GM12878 (cell line): Measurements from ENCODE around the gene MTR. TPM values are rescaled to one million over a fixed set of nuclear protein-coding genes. Genes with fewer than 3 reads are reported as not detected.

Experiments
- ATAC-seq: fragments of 200-7000 bp; cut with Tn5 transposase; 3 replicates; pipeline ENCODE4 v1.9.1; 2020; ENCODE audit warnings: mild to moderate bottlenecking, moderate library complexity
- BruUV-seq: library from RNA; stranded (reverse); fragments of 400-500 nt; replicated peaks from 2 replicates; lab custom pipeline; 2021; lab: Mats Ljungman, UMichigan
- CTCF ChIA-PET: fragments of 300-600 bp; sonication (Branson Sonifier 250); formaldehyde crosslinking; extraction: SDS; loops from one replicate; lab custom pipeline; 2021; ENCODE audit warnings: inconsistent platforms; lab: Yijun Ruan, JAX
- POLR2A ChIA-PET: fragments of 350-600 bp; formaldehyde crosslinking; extraction: SDS; loops from one replicate; lab custom pipeline; 2021; ENCODE audit warnings: inconsistent platforms; lab: Charles Lee
- RAD21 ChIA-PET: fragments of 300-600 bp; sonication (Branson Sonifier 250); formaldehyde crosslinking; loops from one replicate; lab custom pipeline; 2023; ENCODE audit warnings: antibody characterized with exemption; ENCODE audit not compliant: unreplicated experiment; lab: Charles Lee
- SMC1A ChIA-PET: fragments of 300-600 bp; sonication (Branson Sonifier 250); formaldehyde crosslinking; loops from one replicate; lab custom pipeline; 2023; ENCODE audit not compliant: unreplicated experiment, uncharacterized antibody; lab: Charles Lee
- DNase-seq: peaks from one replicate; pipeline ENCODE4 v3.0.0-alpha.2; 2011; ENCODE audit warnings: low read depth, low spot score
- FAIRE-seq: peaks from 3 replicates; lab custom pipeline; 2011; peaks lifted over from hg19 to GRCh38; lab: Jason Lieb, UNC
- H2AFZ ChIP-seq: 2 replicates; pipeline ENCODE4 v1.6.0; 2011; ENCODE audit warnings: low read depth, low read length, control low read depth; ENCODE audit not compliant: control insufficient read depth
- H3K27ac ChIP-seq: 2 replicates; pipeline ENCODE4 v1.5.1; 2011; ENCODE audit warnings: control low read depth; ENCODE audit not compliant: control insufficient read depth, insufficient read depth
- H3K27me3 ChIP-seq, 2 experiments: replicated peaks in 1 of 2; 2 replicates each; pipeline versions ENCODE4 v1.6.0 to v1.6.1; 2011; ENCODE audit warnings: low read length in 1 of 2; ENCODE audit not compliant: control insufficient read depth in 2 of 2, insufficient read depth in 2 of 2
- H3K36me3 ChIP-seq, 2 experiments: 2 replicates each; pipeline ENCODE4 v1.5.1; 2011; ENCODE audit warnings: low read length in 1 of 2; ENCODE audit not compliant: control insufficient read depth in 2 of 2, insufficient read depth in 2 of 2
- H3K4me1 ChIP-seq: 2 replicates; pipeline ENCODE4 v1.6.1; 2011; ENCODE audit warnings: mild to moderate bottlenecking, low read length, moderate library complexity, mixed read lengths; ENCODE audit not compliant: control insufficient read depth, insufficient read depth
- H3K4me2 ChIP-seq: 2 replicates; pipeline ENCODE4 v1.6.0; 2011; ENCODE audit warnings: control low read depth; ENCODE audit not compliant: control insufficient read depth, insufficient read depth
- H3K4me3 ChIP-seq: fragments of 200-600 bp; sonication (generic); 2 replicates; pipeline ENCODE4 v1.5.1; 2016
- H3K79me2 ChIP-seq: 2 replicates; pipeline ENCODE4 v1.6.0; 2011; ENCODE audit warnings: low read length; ENCODE audit not compliant: control insufficient read depth, insufficient read depth
- H3K9ac ChIP-seq: 2 replicates; pipeline ENCODE4 v1.8.0; 2011; ENCODE audit warnings: low read length, control low read depth, mixed read lengths; ENCODE audit not compliant: control insufficient read depth, insufficient read depth
- H3K9me3 ChIP-seq: replicated peaks from 3 replicates; pipeline ENCODE4 v1.5.1; 2011; ENCODE audit warnings: mild to moderate bottlenecking, low read length; ENCODE audit not compliant: control insufficient read depth, insufficient read depth
- H4K20me1 ChIP-seq: 2 replicates; pipeline ENCODE4 v1.6.0; 2011; ENCODE audit not compliant: control insufficient read depth, insufficient read depth
- LARP7 ChIP-seq: fragments of 450-650 bp; IDR thresholded peaks from 2 replicates; pipeline ENCODE4 v1.6.1; 2017; ENCODE audit warnings: mild to moderate bottlenecking
- MTA2 ChIP-seq: fragments of 450-650 bp; IDR thresholded peaks from 2 replicates; pipeline ENCODE4 v1.6.1; 2016; ENCODE audit warnings: low read depth, mild to moderate bottlenecking, moderate library complexity
- SMARCA5 ChIP-seq: fragments of 450-650 bp; IDR thresholded peaks from 2 replicates; pipeline ENCODE4 v1.6.1; 2017; ENCODE audit warnings: mild to moderate bottlenecking
- SMC3 ChIP-seq: IDR thresholded peaks from 2 replicates; pipeline ENCODE4 v1.6.1; 2011; ENCODE audit warnings: low read length, improper control_type of control experiment, borderline replicate concordance
- STAT1 ChIP-seq: fragments of 450-650 bp; conservative IDR thresholded peaks from 2 replicates; pipeline ENCODE4 v1.6.1; 2014; ENCODE audit warnings: antibody characterized with exemption, mild to moderate bottlenecking
- TBL1XR1 ChIP-seq: IDR thresholded peaks from 2 replicates; pipeline ENCODE4 v1.6.1; 2012; ENCODE audit warnings: low read depth, low read length, improper control_type of control experiment
- WGBS: methylation state at CpG from one replicate; pipeline ENCODE4 v1.1.6; 2016; ENCODE audit warnings: low lambda C conversion rate; ENCODE audit not compliant: insufficient replicate concordance, insufficient coverage; ENCODE audit errors: missing lambda C conversion rate; 5-methylcytosine and 5-hydroxymethylcytosine counted together
- in situ Hi-C: fragments of 300-500 bp; cut with MboI; formaldehyde crosslinking; loops from 9 replicates; pipeline ENCODE4 v1.14.3; 2018; ENCODE audit warnings: mixed read lengths
- intact Hi-C: fragments of 100-400 bp; cut with micrococcal nuclease; formaldehyde crosslinking; loops from one replicate; pipeline ENCODE4 v1.14.2; 2022; ENCODE audit not compliant: unreplicated experiment
- polyA plus RNA-seq, 11 experiments: library from polyadenylated mRNA; depleted of rRNA in 4 of 11; unstranded in 6 of 11; stranded (reverse) in 5 of 11; fragments of >200 nt; fragmentation: Nextera tagmentation in 4 of 11; fragmentation: Illumina TruSeq in 1 of 11; extraction: Ambion mirVana in 4 of 11; extraction: Trizol in 1 of 11; gene quantifications; 1 replicate in 1 of 11; 2 replicates in 10 of 11; pipeline versions ENCODE4 v1.2.1 to v1.2.3, GENCODE V29; 2011 to 2016; ENCODE audit warnings: inconsistent platforms in 2 of 11, missing spikeins in 2 of 11, low read depth in 1 of 11
- total RNA-seq, 4 experiments: library from RNA; depleted of rRNA in 3 of 4; stranded (reverse); fragments of >200 nt in 3 of 4; fragmentation: Illumina TruSeq in 1 of 4; extraction: Trizol in 1 of 4; gene quantifications; 2 replicates each; pipeline versions ENCODE4 v1.2.1 to v1.2.3, GENCODE V29; 2013 to 2021
- TF ChIP-seq, protein P1 (sequence below): fragments of 450-650 bp; IDR thresholded peaks from 2 replicates; pipeline ENCODE4 v1.6.1; 2017; ENCODE audit warnings: mild to moderate bottlenecking
- TF ChIP-seq, protein P2 (sequence below): IDR thresholded peaks from 2 replicates; pipeline ENCODE4 v1.6.1; 2011; ENCODE audit warnings: borderline replicate concordance, low read depth, mild to moderate bottlenecking, moderate library complexity, low read length; ENCODE audit not compliant: insufficient read depth, poor library complexity, severe bottlenecking

Gene MTR
- total and polyA plus RNA-seq, 10 of the 15 experiments (the other 5 are each of a cell fraction or from before 2014, with no cell fraction given), result 2.4 to 38.7 (median 16.5) TPM

DNA sequence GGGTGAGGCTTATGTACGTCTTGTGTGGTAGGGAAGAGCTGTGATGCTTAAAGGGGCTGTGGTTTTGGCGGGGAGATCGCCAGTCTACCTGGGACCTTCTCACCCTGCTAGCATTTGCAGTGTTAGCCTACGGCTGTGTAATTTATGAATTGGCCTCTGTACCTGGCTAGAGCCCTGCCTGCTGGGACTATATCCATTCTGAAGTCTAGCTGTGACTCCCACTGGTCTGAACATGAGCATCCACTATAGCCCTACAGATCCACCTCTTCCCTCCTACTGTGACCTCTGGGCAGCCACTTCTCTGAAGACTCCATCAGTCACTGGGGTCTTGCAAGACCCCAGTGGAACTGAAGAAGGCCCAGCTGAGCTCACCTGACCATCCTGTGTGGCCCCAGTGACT lies 135.4 kb downstream of the MTR start:
- Histone ChIP-seq H3K27me3 (no peaks in the 10 kb centered on the region), H3K4me3 (no peak overlapping the region), H3K9ac (no peak overlapping the region), H4K20me1 (no peaks in the 10 kb centered on the region), H3K4me1 (no peaks in the 10 kb centered on the region), H3K4me2 (no peak overlapping the region), H3K79me2 (no peaks in the 10 kb centered on the region), H3K36me3 (no peaks in the 10 kb centered on the region), H3K9me3 (no peaks in the 10 kb centered on the region), H3K27ac (no peak overlapping the region), H2AFZ (no peak overlapping the region)
- TF ChIP-seq TBL1XR1, result no peak
- TF ChIP-seq, protein P1, sequence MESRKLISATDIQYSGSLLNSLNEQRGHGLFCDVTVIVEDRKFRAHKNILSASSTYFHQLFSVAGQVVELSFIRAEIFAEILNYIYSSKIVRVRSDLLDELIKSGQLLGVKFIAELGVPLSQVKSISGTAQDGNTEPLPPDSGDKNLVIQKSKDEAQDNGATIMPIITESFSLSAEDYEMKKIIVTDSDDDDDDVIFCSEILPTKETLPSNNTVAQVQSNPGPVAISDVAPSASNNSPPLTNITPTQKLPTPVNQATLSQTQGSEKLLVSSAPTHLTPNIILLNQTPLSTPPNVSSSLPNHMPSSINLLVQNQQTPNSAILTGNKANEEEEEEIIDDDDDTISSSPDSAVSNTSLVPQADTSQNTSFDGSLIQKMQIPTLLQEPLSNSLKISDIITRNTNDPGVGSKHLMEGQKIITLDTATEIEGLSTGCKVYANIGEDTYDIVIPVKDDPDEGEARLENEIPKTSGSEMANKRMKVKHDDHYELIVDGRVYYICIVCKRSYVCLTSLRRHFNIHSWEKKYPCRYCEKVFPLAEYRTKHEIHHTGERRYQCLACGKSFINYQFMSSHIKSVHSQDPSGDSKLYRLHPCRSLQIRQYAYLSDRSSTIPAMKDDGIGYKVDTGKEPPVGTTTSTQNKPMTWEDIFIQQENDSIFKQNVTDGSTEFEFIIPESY, result no peak
- no peak for TF ChIP-seq SMC3
- TF ChIP-seq, protein P2, sequence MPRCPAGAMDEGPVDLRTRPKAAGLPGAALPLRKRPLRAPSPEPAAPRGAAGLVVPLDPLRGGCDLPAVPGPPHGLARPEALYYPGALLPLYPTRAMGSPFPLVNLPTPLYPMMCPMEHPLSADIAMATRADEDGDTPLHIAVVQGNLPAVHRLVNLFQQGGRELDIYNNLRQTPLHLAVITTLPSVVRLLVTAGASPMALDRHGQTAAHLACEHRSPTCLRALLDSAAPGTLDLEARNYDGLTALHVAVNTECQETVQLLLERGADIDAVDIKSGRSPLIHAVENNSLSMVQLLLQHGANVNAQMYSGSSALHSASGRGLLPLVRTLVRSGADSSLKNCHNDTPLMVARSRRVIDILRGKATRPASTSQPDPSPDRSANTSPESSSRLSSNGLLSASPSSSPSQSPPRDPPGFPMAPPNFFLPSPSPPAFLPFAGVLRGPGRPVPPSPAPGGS, result no peak
- no peak for TF ChIP-seq MTA2
- no peak for TF ChIP-seq LARP7
- TF ChIP-seq STAT1, result no peak
- TF ChIP-seq SMARCA5, result no peak
- 9% methylated on average over 4 of the region's 4 CpGs for WGBS
- in situ Hi-C loops, result no loop called here
- no peak for FAIRE-seq
- intact Hi-C loops, result no loop called here
- ChIA-PET POLR2A (no interaction called here), CTCF (no interaction called here), RAD21 (no interaction called here), SMC1A (no interaction called here)
- ATAC-seq, result no peak
- no TSS peak for BruUV-seq
- DNase-seq, result no peak
